Hepatic stellate cell (primary cell): ENCODE data around the gene PKMYT1.
"Not testable (repeated sequence)": the region's sequence is repeated elsewhere in the genome, so short reads cannot be mapped to it uniquely, and the experiment has no call there.

Source experiments
- DNase-seq: peaks from one replicate; pipeline ENCODE4 v3.0.0; 2011; ENCODE audit warnings: low spot score

The PKMYT1 gene

DNA sequence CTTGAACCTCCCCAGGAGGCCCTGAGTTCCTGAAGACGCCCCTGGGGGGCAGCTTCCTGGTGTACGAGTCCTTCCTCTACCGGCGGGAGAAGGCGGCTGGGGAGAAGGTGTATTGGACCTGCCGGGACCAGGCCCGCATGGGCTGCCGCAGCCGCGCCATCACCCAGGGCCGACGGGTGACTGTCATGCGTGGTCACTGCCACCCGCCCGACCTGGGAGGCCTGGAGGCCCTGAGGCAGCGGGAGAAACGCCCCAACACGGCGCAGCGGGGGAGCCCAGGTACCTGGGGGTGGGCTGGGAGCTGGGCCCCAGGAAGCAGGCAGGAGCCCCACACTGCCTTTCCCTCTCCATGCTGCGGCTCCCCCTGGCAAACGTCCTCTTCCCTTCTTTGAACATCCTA, 46.5 kb downstream of the PKMYT1 start:
- no peak for DNase-seq

DNA sequence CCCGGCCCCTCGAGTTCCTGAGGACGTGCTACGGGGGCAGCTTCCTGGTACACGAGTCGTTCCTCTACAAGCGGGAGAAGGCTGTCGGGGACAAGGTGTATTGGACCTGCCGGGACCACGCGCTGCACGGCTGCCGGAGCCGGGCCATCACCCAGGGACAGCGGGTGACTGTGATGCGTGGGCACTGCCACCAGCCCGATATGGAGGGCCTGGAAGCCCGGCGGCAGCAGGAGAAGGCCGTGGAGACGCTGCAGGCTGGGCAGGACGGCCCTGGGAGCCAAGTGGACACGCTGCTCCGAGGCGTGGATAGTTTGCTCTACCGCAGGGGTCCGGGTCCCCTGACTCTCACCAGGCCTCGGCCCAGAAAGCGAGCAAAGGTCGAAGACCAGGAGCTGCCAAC, 47.1 kb downstream of the PKMYT1 start:
- DNase-seq, result no peak

DNA sequence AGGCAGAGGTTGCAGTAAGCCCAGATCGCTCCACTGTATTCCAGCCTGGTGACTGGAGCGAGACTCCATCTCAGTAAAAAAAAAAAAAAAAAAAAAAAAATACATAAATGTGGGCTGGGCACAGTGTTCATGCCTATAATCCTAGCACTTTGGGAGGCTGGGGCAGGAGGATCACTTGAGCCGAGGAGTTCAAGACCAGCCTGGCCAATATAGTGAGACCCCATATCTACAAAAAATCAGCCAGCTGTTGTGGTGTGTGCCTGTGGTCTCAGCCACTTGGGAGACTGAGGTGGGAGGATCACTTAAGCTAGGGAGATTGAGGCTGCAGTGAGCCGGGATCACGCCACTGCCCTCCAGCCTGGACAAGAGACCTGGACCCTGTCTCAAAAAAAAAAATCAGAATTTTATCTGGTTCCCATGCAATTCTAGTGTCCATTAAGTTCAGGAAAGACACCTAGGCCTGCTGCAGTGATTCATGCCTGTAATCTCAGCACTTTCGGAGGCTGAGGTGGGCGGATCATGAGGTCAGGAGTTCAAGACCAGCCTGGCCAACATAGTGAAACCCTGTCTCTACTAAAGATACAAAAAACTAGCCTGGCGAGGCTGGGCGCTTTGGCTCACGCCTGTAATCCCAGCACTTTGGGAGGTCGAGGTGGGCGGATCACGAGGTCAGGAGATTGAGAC, 48.9 kb downstream of the PKMYT1 start:
- DNase-seq, result not testable (repeated sequence)

DNA sequence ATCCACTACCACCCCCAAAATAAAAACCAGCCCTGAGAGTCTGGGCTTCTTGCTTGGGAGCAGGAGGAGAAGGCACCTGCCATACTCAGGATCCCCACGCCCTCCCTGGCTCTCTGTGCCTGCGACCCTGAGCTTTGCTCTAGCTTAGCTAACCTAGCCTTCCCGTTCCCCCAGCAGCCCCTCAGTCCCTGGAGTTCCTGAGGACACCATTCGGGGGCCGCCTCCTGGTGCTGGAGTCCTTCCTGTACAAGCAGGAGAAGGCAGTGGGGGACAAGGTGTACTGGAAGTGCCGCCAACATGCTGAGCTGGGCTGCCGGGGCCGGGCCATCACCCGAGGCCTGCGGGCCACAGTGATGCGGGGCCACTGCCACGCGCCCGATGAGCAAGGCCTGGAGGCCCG, 50.0 kb downstream of the PKMYT1 start:
- no peak for DNase-seq

DNA sequence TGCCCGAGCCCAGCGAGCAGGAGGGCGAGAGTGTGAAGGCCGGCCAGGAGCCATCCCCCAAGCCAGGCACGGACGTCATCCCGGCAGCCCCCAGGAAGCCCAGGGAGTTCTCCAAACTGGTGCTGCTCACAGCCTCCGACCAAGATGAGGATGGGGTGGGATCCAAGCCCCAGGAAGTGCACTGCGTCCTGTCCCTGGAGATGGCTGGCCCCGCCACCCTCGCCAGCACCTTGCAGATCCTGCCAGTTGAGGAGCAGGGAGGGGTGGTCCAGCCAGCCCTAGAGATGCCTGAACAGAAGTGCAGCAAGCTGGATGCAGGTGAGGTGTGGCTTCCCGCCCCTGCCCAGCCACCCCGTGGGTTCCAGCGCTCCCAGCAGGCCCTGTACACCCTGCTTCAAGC, 50.6 kb downstream of the PKMYT1 start:
- DNase-seq, result no peak

DNA sequence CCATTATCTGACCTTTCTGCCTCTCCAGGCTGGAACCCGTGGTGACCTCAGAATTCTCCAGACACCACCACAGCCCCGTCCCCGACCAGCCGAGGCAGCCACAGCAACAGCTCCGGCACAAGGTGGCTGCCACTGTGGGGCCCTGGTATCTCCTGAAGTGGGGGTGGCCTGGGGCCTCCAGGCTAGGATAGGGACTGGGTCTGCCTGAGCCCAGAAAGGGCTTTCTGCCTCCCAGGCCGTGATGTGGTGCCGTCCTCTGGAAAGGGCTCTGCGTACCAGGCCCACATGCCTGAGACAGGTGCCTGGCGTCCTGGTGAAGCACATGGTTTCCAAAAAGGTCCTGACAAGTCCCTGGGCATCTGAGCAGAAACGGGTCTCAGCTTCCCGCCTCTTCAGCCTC, 51.5 kb downstream of the PKMYT1 start:
- DNase-seq, result no peak

DNA sequence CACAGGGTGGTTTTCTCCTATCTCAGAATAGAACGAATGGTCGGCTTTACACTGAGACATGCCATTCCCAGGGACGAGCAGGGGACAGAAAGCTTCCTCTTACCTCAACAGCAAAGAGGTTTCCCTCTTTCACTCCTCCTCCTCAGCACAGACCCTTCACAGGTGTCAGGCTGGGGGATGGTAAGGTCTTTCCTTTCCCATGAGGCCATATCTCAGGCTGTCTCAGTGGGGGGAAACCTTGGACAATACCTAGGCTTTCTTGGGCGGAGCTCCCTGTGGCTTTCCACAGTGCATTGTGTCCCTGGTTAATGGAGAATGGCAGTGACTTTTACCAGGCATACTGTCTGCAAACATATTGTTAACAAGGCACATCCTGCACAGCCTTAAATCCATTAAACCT, 52.1 kb downstream of the PKMYT1 start:
- DNase-seq, result not testable (repeated sequence)

DNA sequence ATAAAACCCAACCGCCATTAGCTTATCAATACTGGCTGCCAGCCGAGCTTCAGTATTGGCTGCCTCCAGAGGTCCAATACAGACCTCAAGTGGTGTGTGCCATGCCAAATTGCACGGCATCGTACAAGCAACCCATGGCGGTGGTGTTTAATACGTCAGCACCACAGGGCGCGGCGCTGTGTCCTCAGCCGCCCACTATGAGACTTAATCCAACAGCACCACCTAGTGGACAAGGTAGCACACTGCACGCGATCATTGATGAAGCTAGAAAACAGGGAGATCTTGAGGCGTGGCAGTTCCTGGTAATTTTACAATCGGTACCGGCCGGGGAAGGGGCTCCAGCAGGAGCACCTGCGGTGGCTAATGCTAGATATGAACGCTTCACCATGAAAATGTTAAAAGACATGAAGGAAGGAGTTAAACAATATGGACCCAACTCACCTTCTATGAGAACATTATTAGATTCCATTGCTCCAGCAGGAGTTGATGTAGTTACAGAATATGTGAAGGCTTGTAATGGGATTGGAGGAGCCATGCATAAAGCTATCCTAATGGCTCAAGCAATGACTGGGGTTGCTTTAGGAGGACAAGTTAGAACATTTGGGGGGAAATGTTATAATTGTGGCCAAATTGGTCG, 53.1 kb downstream of the PKMYT1 start:
- peak; percentile 74 for DNase-seq

DNA sequence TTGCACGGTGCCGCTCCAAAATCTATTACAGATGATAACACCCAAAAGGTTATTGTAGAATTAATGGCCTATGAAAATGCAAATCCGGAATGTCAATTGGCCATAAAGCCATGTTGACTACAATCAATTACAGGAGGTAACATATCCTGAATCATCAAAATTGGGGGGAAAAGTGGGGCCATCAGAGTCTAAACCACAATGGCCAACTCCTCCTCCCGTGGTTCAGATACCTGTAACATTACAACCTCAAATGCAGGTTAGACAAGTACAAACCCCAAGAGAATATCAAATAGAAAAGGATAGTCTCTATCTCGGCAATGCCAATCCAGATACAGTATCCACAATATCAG, 53.6 kb downstream of the PKMYT1 start:
- DNase-seq, result no peak

DNA sequence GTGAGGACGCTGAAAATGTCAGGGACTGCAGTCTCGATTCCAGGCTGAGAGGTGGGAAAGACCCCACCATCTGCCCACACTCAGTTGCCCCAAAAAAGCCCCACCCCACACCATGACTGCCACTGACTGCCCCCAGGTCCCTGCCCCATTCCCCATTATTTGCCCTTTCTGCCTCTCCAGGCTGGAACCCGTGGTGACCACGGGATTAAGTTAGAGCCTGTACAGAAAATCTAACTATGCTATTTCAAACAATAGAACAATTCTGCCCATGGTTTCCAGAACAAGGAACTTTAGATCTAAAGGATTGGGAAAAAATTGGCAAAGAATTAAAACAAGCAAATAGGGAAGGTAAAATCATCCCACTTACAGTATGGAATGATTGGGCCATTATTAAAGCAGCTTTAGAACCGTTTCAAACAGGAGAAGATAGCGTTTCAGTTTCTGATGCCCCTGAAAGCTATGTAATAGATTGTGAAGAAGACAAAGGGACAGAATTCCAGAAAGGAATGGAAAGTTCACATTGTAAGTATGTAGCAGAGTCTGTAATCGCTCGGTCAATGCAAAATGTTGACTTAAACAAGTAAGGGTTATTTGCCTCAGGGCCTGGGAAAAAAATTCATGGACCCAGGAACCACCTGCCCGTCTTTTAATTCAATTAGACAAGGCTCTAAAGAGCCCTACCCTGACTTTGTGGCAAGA, 54.1 kb downstream of the PKMYT1 start:
- no peak for DNase-seq

DNA sequence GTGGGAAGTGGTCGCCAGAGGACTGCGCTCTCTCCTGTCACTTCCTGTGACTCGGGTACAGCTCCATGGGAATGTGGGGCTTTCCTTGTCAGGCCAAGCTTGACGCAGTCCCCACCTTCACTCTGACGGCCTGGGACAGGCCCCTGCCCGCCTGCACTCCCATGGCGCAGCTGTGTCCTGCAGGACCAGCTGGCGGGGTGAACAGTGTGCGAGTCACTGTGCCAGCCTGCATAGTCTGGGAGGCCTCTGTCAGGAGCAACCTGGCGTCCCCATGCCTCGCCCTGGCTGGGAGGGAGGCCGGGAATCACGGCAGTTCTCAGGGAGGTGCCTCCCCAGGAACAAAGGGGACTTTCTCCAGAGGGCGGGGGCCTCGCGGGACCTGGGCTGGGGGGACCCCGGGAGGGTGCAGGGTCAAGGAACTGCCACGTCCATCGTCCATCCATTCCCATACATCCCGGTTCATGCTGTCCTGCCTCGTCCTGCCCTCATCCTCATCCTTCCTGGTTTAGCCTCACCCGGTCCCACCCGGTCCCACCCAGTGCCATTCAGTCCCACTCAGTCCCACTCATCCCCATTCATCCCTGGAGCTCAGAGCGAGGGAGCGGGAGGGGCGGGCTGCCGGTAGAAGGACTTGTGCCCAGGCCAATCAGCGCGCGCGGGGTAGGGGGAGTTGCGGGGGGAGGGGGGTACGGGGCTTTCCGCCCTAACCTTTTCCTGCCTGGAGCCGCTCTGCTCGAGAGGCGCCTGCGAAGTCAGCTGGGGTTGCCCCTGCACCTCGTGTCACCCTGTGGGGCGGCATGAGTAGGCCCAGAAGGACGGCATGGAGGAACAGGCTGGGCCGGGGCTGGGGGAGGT, 55.1 kb downstream of the PKMYT1 start:
- DNase-seq, result no peak

DNA sequence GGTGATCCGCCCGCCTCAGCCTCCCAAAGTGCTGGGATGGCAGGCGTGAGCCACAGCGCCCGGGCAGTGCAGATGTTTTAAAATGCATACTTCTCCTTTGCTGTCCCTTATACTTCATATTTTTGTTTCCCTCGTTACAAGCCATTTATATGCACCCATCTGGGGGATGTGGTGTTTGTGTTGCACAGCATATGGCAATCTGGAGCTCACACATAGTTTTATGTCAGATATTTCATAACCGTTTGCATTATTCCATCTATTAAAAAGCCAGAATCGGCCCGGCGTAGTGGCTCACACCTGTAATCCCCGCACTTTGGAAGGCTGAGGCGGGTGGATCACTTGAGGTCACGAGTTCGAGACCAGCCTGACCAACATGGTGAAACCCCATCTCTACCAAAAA, 56.8 kb downstream of the PKMYT1 start:
- DNase-seq, result no peak
